Measurements from ENCODE around the gene PHIP. TPM values are rescaled to one million over a fixed set of nuclear protein-coding genes. Genes with fewer than 3 reads are reported as not detected.

The PHIP gene
- total RNA-seq, 4 donors from 2014 or later = 24.9 to 44.2 (median 32.9) TPM

- no peak overlapping the region for H3K4me3 ChIP-seq
- WGBS, 2 donors (ENCODE audit: low coverage in 1 of 2) = 25 to 55% methylated on average over 1 to 2 of the region's 2 CpGs
- ATAC-seq = no peak
- TF ChIP-seq EP300 (IDR thresholded peaks at IDR 0.05) (no peak), POLR2AphosphoS5 (IDR thresholded peaks at IDR 0.05) (no peak), CTCF (IDR thresholded peaks at IDR 0.05) (no peak), POLR2A (IDR thresholded peaks at IDR 0.05) (no peak)
- no peaks in the 10 kb centered on the region for H3K9me3 ChIP-seq
- H3K36me3 ChIP-seq = peaks cover 0 to 3% of the 10 kb centered on the region in 2 donors
- no peaks in the 10 kb centered on the region for H3K27me3 ChIP-seq
- peaks cover 2 to 74% (median 8%) of the 10 kb centered on the region in 3 donors for H3K4me1 ChIP-seq
- H3K27ac ChIP-seq = no peak overlapping the region
Measured at GRCh38 chr6:79065232-79065631, 12.8 kb downstream of the PHIP start.

- H3K9me3 ChIP-seq = no peaks in the 10 kb centered on the region
- peaks cover 2 to 68% (median 8%) of the 10 kb centered on the region in 3 donors for H3K4me1 ChIP-seq
- no peak overlapping the region for H3K4me3 ChIP-seq
- H3K27me3 ChIP-seq = no peaks in the 10 kb centered on the region
- TF ChIP-seq POLR2AphosphoS5 (IDR thresholded peaks at IDR 0.05) = no peak
- no peak for TF ChIP-seq EP300 (IDR thresholded peaks at IDR 0.05)
- TF ChIP-seq CTCF (IDR thresholded peaks at IDR 0.05) = no peak
- no peak for TF ChIP-seq POLR2A (IDR thresholded peaks at IDR 0.05)
- no peak for ATAC-seq
- no peak overlapping the region for H3K27ac ChIP-seq
- H3K36me3 ChIP-seq = peaks cover 4 to 9% of the 10 kb centered on the region in 2 donors
Measured at GRCh38 chr6:79064635-79065034, 13.4 kb downstream of the PHIP start.

- H3K36me3 ChIP-seq = peaks cover 4 to 27% of the 10 kb centered on the region in 2 donors
- H3K4me3 ChIP-seq = no peak overlapping the region
- ATAC-seq = no peak
- H3K4me1 ChIP-seq = peaks cover 2 to 52% (median 8%) of the 10 kb centered on the region in 3 donors
- H3K27ac ChIP-seq = no peak overlapping the region
- no peaks in the 10 kb centered on the region for H3K27me3 ChIP-seq
- no peak for TF ChIP-seq POLR2A (IDR thresholded peaks at IDR 0.05)
- no peak for TF ChIP-seq EP300 (IDR thresholded peaks at IDR 0.05)
- TF ChIP-seq CTCF (IDR thresholded peaks at IDR 0.05) = no peak
- no peak for TF ChIP-seq POLR2AphosphoS5 (IDR thresholded peaks at IDR 0.05)
- WGBS, 2 donors (ENCODE audit: low coverage in 1 of 2) = 85 to 96% methylated on average over 2 of the region's 2 CpGs
- H3K9me3 ChIP-seq = no peaks in the 10 kb centered on the region
Measured at GRCh38 chr6:79062708-79063107, 15.3 kb downstream of the PHIP start.

GRCh38 chr6:79057746-79058145, 20.3 kb downstream of the PHIP start:
- H3K27ac ChIP-seq = no peak overlapping the region
- peaks cover 7 to 62% of the 10 kb centered on the region in 2 donors for H3K36me3 ChIP-seq
- no peak overlapping the region for H3K4me3 ChIP-seq
- ATAC-seq = no peak
- H3K9me3 ChIP-seq = no peaks in the 10 kb centered on the region
- no peak for TF ChIP-seq POLR2AphosphoS5 (IDR thresholded peaks at IDR 0.05)
- no peak for TF ChIP-seq CTCF (IDR thresholded peaks at IDR 0.05)
- TF ChIP-seq POLR2A (IDR thresholded peaks at IDR 0.05) = no peak
- no peak for TF ChIP-seq EP300 (IDR thresholded peaks at IDR 0.05)
- H3K4me1 ChIP-seq = peaks cover 0 to 9% (median 0%) of the 10 kb centered on the region in 3 donors
- 100% methylated on average over 1 of the region's 1 CpG for WGBS, 2 donors (ENCODE audit: low coverage in 1 of 2)
- H3K27me3 ChIP-seq = no peaks in the 10 kb centered on the region

GRCh38 chr6:79056226-79056625, 21.8 kb downstream of the PHIP start:
- no peaks in the 10 kb centered on the region for H3K27me3 ChIP-seq
- no peak overlapping the region for H3K4me3 ChIP-seq
- H3K27ac ChIP-seq = no peak overlapping the region
- peaks cover 7 to 75% of the 10 kb centered on the region in 2 donors for H3K36me3 ChIP-seq
- ATAC-seq = no peak
- H3K4me1 ChIP-seq = no peaks in the 10 kb centered on the region
- WGBS, 2 donors (ENCODE audit: low coverage in 1 of 2) = 70 to 88% methylated on average over 1 of the region's 1 CpG
- TF ChIP-seq POLR2AphosphoS5 (IDR thresholded peaks at IDR 0.05) (no peak), POLR2A (IDR thresholded peaks at IDR 0.05) (no peak)
- H3K9me3 ChIP-seq = no peaks in the 10 kb centered on the region

Measured in gastroesophageal sphincter (tissue), 4 donors.